HG03378 (cell line): ENCODE results near the gene IRF1.

ENCODE experiments used
- ATAC-seq: cut with Tn5 transposase; IDR thresholded peaks from one replicate; pipeline ENCODE4 v1.9.1; 2021; ENCODE audit warnings: mild to moderate bottlenecking, moderate library complexity; ENCODE audit not compliant: unreplicated experiment

The IRF1 gene

DNA sequence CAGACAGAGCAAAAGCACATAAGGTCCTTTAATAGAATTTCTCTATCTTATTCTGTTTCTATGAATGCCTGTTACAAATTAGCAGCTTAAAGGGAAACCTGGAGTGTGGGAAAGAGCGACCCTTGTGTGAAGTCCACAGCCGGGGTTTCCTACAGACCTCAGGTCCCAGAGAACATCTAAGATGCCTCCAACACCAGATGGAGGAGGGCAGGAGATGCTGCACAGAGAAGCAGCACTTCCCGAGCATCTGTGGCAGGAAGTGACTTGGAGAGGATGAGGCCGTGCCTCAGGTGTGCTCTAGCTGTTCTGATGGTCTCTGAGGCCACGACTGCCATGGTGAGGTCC is 26.8 kb downstream of the IRF1 start:
- no peak for ATAC-seq

DNA sequence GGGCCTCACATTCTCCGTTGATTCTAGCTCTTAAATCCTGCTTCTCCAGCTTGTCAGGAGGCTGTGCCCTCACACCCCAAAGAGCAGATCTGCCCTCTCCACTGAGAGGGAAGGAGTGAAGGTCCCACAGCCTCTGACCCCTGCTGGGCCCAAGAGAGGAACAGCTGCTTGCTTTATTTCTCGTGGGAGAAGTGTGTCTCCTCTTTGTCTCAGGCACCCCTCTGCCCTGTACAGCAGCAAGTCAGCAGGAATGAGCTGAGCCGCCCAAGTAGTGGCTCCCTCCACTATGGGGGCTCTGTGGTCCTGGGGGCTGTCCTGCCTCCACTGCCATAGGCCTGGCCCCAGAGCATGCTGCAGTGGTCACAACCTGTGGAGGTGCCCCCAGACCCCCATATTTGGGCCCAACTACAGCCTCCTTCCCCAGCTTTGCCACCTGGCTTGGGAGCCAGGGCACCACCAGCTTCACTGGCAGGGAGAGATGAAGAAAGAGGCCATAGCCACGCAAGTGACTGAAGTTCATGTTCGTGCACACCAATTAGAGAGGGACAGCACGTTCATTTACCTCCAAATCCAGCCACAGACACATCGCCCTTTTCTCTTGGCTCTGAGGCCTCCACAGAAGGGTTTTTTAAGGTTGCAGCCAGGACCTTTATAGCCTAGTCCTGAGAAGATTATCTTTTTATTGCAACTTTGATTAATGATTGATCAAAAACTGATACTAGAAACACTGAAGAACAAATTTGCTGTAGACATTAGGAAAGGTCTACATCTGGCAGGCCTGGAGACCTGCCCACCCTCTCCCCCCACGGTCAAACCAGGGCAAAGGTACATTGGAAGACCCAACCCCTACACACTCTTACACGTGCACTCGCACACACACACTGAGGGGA is 27.5 kb downstream of the IRF1 start:
- ATAC-seq, result no peak

DNA sequence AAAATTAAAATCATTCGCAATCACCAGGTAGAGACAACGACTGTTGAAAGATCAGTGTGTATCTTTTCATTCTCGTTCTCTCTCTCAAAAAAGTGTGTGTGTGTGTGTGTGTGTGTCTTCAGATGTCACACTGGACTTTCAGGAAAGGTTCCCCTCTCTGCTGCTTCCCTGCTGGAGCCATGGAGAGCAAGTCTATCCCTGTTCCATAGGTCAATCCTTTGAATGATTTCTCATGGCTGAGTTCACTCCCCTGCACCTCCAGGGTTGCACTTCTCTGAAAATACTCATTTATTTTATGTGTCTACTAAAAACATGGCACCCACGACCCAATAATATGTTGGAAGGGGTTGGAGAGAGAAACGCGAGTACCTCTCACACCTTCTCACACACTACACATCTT is 28.2 kb downstream of the IRF1 start:
- ATAC-seq, result no peak

DNA sequence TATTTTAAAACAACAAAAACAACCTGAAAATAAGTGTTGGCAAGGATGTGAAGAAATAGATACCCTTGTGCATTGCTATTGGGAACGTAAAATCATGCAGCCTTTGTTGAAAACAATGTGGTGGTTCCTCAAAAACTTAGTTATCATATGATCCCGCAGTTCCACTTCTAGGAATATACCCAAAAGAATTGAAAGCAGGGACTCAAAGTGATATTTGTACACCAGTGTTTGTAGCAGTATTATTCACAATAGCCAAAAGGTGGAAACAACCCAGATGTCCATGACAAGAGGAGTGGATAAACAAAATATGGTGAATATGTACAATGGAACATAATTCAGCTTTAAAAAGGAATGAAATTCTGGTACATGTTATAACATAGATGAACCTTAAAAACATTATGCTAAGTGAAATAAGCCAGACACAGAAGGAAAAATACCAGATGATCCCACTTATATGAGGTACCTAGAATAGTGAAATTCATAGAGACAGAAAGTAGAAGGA is 29.0 kb downstream of the IRF1 start:
- no peak for ATAC-seq

DNA sequence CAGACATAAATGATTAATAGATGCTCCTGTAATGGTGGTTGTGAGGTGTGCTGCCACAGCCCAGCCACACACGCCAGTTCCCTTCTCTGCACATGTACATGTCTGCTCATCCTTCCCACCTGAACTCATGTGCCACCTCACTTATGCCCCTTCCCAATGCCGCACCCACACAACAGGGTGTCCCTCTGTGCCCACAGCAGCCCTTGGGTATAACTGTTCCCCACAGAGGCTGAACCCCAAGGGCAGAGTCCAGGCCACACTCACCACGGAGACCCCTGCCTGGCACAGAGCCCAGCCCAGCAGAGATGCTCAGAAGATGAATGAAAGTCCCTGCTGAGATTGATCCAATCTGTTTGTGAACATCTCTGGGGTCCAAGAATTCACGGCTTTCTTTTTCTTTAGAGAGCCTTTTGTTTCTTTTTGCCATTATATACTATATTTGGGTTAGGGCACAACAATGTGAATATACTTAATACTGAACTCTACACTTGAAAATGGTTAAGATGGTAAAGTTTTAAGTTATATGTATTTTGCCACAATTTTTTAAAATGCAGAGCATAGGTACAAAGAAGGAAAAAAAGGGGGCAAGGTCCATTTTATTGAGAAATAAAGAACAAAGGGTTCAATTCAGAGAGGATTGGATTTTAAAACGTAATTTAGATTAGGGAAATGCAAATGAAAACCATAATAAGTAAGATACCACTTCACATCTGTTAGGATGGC is 29.6 kb downstream of the IRF1 start:
- no peak for ATAC-seq

DNA sequence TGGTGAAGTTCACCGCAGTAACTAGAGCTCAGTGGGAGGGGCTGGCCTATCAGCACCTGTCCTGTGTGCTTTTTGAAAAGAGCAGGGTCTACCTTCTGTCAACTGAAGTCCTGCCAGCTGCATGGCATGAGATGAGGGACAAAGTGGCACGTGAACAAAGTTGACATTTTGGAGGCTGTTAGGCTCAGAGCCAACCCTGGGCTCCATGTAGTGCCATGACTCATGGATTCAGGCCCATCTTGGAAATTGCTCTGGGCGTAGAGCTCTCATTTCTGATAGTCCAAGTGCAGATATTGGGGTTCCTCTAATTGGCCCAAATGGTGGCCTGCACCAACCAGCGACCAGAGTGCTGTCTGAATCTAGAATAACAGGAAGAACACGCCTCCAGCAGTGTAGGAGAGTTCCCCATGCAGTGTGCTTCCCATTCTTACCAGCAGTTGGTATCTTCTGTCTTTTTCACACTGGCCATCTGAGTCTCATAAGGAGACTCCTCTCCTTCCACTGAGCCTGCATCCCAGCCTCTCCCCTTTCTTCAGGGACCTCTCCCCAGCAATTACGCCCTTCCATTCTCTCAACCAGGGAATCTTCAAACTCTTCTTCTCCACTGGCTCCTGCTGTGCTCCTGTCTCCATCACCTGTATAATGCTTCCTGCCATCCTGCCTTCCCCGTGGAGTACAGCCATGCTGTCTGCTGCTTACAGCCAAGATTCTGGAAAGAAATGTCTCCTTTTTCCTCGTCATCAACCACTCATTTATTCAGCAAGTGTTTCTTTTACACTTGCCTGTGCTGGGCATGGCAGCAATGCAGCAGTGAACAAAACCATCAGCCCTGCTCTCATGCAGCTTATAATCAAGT is 30.4 kb downstream of the IRF1 start:
- no peak for ATAC-seq

DNA sequence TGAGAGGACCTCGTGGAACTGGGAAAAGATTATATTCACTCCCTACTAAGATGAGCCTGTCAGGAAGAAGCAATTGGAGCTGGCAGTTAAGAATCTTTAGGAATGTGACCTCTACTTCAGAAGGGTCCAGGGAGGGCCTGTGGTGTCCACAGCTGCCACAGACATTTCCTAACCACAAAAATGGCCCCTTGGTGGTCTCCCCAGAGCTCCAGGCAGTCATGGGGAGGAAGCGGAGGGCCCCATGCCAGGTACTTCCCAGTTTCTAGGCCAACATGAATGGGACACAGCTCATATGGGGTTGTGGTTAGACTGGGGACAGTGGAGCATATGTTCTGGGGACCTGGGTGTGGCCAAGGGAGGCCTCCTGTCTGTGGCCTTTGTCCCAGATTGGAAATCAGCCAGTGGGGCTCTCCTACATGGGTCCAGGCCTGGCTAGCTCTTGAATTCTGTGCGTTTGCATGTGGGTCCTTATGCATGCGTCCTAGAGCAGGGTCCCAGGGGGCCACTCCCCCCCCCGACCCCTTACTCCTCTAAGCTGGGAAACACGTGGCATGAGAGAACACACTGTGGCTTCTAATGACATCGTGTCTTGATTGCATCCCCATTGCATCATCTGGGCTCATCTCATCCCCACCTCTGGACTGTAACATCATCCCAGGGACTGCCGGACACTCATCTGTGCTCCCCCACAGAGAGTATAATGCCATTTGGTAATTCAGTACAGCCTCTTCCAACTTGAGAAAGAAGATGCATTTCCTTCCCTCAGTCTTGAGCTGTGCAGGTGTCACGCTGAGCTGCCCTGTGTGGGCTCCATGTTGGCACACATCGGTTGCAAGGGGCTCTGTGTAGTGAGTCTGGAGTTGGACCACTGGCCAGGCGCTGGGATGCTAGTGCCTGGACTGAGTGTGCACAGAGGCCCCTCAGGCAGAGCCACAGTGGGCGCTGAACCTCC is 31.3 kb downstream of the IRF1 start:
- ATAC-seq, result no peak

DNA sequence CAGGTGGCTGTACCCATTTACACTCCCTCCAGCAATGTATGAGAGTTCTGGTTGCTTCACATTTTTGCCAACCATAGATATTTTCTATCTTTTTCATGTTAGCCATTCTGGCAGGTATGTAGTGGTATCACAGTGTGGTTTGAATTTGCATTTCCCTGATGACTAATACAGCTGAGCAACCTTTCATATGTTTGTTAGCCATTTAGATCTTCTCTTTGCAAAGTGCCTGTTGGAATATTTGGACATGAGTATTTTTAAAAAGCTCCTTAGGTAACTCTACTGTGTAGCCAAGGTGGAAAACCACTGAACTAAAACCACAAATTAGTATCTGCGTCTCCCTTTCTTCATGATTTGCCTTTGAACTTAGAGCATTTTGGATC is 31.9 kb downstream of the IRF1 start:
- peak; percentile 43 for ATAC-seq

DNA sequence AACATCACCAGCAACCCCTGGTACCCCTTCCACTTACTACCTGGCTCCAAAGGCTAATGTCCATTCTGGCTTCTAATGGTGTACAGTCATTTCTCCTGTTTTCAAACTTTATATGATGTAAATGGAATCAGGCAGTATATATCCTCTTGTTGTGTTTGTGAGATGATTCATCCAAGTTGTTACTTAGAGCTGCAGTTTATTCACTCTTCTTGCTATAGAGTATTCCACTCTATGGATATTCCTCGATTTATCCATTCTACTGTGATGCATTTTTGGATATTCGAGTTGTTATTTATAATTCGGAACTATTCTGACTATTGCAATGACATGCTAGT is 32.4 kb downstream of the IRF1 start:
- peak; percentile 8 for ATAC-seq

DNA sequence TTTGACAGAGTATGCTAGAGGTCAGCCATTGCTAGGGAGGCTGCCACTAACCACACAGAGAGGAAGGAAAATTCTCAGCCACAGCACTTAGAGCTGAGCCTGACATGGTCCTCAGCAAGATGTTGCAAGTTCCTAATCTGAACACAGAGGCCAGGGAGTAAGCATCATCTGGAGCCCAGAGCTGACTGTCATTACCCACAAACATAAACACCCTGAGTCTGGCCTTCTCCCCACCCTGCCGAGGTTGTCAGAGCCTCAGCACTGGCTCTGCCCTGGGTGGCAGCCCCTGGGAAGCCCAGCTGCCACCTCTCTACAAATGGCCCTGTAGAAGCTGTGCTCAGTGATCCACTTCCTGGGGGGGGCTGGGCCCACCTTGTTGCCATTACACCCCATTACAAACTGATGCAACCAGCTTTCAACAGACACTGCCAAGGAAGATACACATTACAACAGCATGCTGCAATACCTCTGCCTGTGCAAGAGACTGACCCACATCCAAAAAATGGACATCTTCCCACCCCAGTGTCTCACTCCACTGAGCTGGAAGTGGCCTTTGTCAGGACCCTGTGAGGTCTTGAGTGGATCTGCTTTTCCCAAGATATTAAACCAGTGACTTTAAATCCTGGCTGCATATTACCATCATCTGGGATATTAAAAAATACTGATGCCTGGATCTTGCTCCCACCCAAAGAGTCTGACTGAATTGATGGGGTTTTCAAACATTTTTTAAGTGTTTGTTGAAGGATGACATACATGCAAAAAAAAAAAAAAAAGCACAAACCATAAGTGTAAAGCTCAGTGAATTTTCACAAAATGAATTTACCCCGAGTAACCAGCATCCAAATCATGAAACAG is 33.0 kb downstream of the IRF1 start:
- ATAC-seq, result peak; percentile 6

DNA sequence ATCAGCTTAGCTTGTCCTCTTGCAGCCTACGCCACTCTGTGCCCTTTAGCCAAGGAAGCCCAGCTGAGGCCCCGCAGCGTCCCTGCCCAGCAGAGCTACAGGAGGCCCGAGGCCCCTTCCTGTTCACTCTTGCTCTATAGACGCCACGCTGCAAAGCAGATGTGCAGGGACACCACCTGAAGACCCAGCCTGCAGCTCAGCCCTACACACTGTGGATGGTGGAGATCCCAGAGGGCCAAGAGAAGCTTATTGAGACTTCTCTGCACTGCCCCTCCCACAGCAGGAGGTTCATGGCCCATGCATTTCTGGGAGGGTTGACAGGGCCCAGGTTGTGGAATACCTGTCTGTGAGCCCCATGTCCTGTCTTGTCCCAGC is 33.6 kb downstream of the IRF1 start:
- peak; percentile 4 for ATAC-seq

DNA sequence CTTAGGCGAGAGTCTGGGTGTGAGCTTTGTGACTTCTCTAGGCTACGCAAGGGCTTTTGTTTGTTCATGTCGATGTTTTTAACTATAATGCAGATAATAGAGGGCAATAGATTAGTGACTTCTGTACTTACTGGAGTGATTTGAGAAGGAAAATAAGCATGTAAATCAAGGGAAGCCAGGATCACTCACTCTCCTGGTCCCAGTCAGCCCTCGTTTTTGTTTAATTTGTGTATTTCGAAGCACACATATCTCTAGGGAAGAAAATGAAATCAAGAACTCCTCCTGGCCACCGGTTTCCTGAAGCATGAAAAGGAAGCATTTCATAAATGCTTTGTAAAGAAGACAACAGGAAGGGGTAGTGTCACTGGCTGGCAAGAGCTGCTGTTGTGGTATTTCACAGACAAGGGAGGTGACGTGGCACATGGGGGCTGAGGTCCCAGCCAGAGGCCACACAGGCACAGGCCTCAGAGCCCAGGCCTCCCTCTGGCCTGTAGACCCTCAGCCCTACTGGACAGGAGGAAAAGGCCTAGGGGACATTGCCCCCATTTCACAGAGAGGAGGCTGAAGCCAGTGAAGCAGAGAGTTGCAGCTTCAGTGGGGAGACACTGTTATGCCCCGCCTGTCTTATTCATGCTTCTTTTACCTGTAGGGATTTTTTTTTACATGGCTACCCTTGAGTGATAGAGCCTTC is 34.1 kb downstream of the IRF1 start:
- ATAC-seq, result peak; percentile 50

DNA sequence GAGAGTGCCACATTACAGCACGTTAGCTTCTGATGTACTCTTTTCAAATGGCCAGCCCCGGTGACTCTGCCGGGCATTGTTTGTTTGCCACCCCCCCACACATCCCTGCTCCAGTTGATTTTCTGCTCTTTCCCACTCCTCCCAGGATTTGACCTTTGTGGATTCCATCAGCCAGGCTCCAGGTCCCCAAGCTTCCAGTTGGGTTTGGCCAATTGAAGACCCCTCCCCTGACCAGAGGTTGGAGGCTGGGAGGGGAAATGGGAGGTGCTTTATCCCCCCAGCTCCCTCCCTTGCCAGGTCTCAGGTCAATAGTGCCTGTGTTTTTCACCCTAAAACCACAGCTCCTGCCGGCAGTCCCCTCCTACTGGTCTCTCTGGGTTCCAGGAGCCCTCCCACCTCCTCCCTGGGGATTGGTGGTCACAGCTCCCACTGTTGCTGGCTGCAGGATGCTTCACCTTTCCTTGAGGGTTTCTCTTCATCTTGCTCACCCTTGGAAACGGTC is 34.9 kb downstream of the IRF1 start:
- no peak for ATAC-seq

DNA sequence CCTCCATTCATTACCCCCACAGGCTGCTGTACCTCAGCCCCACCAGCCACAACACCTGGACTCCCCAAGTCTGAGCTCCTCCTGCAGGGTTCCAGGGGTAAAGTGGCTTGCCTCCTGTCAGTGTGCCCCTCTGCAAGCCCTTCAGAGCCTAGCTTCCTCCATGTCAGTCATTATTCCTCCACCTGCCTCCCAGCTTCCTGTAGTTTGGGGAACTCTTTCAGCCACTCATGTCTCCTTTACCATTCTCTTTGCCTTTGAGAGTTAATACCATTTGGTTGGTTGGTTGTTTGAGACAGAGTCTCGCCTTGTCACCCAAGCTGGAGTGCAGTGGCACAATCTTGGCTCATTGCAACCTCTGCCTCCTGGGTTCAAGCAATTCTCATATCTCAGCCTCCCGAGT is 36.2 kb downstream of the IRF1 start:
- ATAC-seq, result no peak

DNA sequence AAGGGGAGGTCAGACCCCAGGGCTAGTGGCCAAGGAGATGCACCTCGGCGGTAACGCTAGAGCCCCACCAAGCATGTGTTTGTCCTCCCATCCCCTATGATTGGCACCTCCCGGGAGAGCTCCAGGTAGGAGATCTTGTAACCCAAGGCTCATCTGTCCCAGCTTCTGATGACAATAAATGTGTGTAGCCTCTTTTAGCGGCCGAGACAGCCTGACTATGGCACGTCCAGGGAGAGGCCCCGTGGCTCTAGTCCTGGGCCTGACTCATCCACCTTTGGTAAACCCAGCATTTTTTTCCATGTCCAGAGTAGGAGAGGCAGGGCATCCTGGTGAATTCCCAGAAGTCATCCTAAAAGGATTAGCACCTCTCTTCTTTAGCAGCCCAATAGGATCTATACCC is 39.2 kb downstream of the IRF1 start:
- no peak for ATAC-seq

DNA sequence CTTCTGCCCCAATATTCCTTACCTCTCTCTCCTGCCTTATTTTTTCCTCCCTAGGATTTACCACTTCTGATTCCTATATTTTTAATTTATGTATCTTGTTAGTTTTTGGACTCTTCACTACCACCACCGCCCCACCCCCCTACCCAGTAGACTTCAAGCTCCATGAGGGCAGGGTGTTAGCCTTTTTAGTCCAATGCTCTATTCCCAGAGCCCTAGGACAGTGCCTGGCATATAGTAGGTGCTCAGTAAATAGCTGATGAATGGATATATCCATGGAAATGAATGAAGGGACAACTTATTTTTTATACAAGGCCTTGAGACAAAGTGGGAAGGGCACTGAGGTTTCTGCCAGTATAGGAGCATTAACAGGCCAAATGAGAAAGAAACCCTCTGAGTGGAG is 41.5 kb downstream of the IRF1 start:
- ATAC-seq, result no peak

DNA sequence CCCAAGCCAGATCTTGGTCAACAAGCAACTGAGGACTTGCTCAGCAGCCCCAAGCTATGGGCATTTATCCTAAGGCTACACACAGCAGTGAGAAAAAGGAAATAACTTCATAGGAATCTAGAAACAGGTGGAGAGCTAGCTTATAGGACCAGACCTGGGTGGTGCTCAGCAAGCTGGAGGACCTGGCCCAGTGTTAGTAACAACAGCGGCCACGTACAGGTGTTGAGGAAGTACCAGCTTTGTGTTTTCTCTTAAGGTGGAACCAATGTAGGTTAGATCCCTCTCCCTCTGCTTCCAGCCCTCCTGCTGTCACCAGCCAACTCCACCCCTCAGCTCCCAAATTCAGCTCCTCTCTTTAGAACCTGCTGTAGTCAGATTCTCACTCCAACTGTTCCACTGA is 43.4 kb downstream of the IRF1 start:
- no peak for ATAC-seq

DNA sequence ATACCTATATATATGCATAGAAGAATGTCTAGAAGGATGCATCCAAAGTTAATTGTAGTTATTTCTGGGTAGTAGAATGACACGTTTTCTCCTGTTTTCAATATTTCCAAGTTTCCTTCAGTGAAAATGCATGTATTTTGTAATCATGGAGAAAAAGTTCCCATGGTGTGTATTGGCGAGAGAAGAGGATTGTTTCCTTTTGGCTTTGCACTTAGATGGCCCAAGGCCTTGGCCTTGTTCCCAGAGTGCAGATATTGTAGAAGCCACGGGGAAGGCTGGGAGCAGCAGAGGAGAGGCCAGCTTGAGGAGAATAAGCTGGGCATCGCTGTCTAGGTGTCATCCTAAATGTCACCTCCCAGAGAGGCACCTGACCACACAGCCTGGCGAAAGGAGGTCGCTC is 44.0 kb downstream of the IRF1 start:
- ATAC-seq, result no peak

DNA sequence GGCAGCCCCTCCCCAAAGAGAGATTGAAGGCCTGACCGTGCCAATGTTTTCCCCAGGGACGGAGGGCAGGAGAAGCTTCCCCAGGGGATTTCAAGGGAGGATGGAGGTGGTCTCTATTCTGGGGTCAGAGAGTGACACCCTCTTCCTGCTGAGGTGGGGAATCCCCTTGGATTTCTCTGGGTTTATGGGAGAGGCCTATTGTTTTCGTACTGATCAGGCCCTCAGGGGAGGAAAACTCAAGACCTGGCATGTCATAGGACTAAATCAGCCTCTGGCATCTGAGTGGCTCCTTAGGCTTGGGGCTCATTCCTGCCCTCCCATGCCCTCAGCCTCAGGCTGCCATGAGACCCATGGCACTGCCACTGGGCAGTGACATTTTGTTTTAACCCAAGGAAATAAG is 44.6 kb downstream of the IRF1 start:
- ATAC-seq, result no peak
